Progenitor cell of endocrine pancreas (in vitro differentiated cells): ENCODE results near the gene NHLRC1. TPM values are rescaled to one million over a fixed set of nuclear protein-coding genes. Genes with fewer than 3 reads are reported as not detected.

Experiments used
- DNase-seq: peaks from one replicate; pipeline ENCODE4 v3.0.0; 2021; ENCODE audit warnings: low spot score; ENCODE audit not compliant: unreplicated experiment
- H3K27ac Mint-ChIP-seq: 2 replicates; pipeline ENCODE4 v1.8.0; 2021; ENCODE audit warnings: mild to moderate bottlenecking, moderate library complexity, mixed read lengths
- H3K27me3 Mint-ChIP-seq: 2 replicates; pipeline ENCODE4 v1.8.0; 2021; ENCODE audit warnings: mixed read lengths
- H3K36me3 Mint-ChIP-seq: 2 replicates; pipeline ENCODE4 v1.8.0; 2022; ENCODE audit warnings: mixed read lengths; ENCODE audit not compliant: insufficient read depth
- H3K4me1 Mint-ChIP-seq: 2 replicates; pipeline ENCODE4 v1.8.0; 2021; ENCODE audit warnings: low read depth, mixed read lengths
- H3K4me3 Mint-ChIP-seq: 2 replicates; pipeline ENCODE4 v1.8.0; 2021; ENCODE audit warnings: low read depth, mild to moderate bottlenecking, moderate library complexity, mixed read lengths
- H3K9me3 Mint-ChIP-seq: 2 replicates; pipeline ENCODE4 v1.8.0; 2021; ENCODE audit warnings: low read depth, mixed read lengths
- CTCF ChIP-seq: fragments of 200-600 bp; sonication (generic); IDR thresholded peaks from one replicate; pipeline ENCODE4 v1.5.0; 2021; ENCODE audit warnings: antibody characterized with exemption, mild to moderate bottlenecking; ENCODE audit not compliant: unreplicated experiment
- long read RNA-seq: library from polyadenylated mRNA; unstranded; transcript quantifications from one replicate; pipeline ENCODE4 v2.0.0, GENCODE V29; 2020
- total RNA-seq: library from RNA; stranded (reverse); gene quantifications from 2 replicates; pipeline ENCODE4 v1.2.1, GENCODE V29; 2021

Gene NHLRC1
- total RNA-seq, result 0.60 and 0.65 TPM in 2 replicates
- long read RNA-seq, partial matches to known transcripts, result 0 of 1 reads
- long read RNA-seq, other reads (novel, unspliced or antisense), result 0 of 1 reads

GRCh38 chr6:18122128-18123093 lies at the start of gene NHLRC1:
Gene NHLRC1 (minus strand): TSS chr6:18122677. CDS start chr6:18122606, 71 bp downstream.
- TF ChIP-seq CTCF, result peak; percentile 83
- DNase-seq, result peak; percentile 75
- peaks cover 47% of the 10 kb centered on the region for H3K27me3 Mint-ChIP-seq
- H3K4me3 Mint-ChIP-seq, result peak within 1 kb of the TSS; percentile 67
- peak within 1 kb of the TSS; percentile 95 for H3K27ac Mint-ChIP-seq
- H3K9me3 Mint-ChIP-seq, result no peaks in the 10 kb centered on the region
- peaks cover 2% of the 10 kb centered on the region for H3K4me1 Mint-ChIP-seq
- no peaks in the 10 kb centered on the region for H3K36me3 Mint-ChIP-seq

GRCh38 chr6:18171871-18172270 lies 49.4 kb upstream of the NHLRC1 start:
- no peak for DNase-seq
- Mint-ChIP-seq H3K9me3 (peaks cover 25% of the 10 kb centered on the region), H3K4me1 (no peaks in the 10 kb centered on the region), H3K27ac (no peak overlapping the region), H3K27me3 (no peaks in the 10 kb centered on the region), H3K4me3 (no peak overlapping the region), H3K36me3 (peaks cover 45% of the 10 kb centered on the region)
- TF ChIP-seq CTCF, result no peak

- H3K36me3 Mint-ChIP-seq, result peaks cover 20% of the 10 kb centered on the region
These were observed 45.8 kb upstream of the NHLRC1 start for GRCh38 chr6:18168264-18168663.

GRCh38 chr6:18166312-18167036 lies 44.0 kb upstream of the NHLRC1 start:
- no peak for DNase-seq
- Mint-ChIP-seq H3K27me3 (no peaks in the 10 kb centered on the region), H3K4me1 (no peaks in the 10 kb centered on the region), H3K27ac (no peak overlapping the region), H3K4me3 (no peak overlapping the region), H3K36me3 (peaks cover 22% of the 10 kb centered on the region), H3K9me3 (peaks cover 6% of the 10 kb centered on the region)
- no peak for TF ChIP-seq CTCF

More at GRCh38 chr6:18168264-18168663, 45.8 kb upstream of the NHLRC1 start:
- Mint-ChIP-seq H3K27ac (no peak overlapping the region), H3K27me3 (no peaks in the 10 kb centered on the region), H3K9me3 (peaks cover 6% of the 10 kb centered on the region), H3K4me3 (no peak overlapping the region), H3K4me1 (no peaks in the 10 kb centered on the region)
- no peak for DNase-seq
- no peak for TF ChIP-seq CTCF

- DNase-seq, result no peak
- TF ChIP-seq CTCF, result no peak
- Mint-ChIP-seq H3K27ac (no peak overlapping the region), H3K27me3 (no peaks in the 10 kb centered on the region), H3K36me3 (peaks cover 22% of the 10 kb centered on the region), H3K4me3 (no peak overlapping the region), H3K4me1 (no peaks in the 10 kb centered on the region), H3K9me3 (peaks cover 6% of the 10 kb centered on the region)
These were observed 43.3 kb upstream of the NHLRC1 start for GRCh38 chr6:18165751-18166150.
